Esophagus muscularis mucosa (tissue), 4 donors: Measurements from ENCODE around the gene SLC25A24. TPM values are rescaled to one million over a fixed set of nuclear protein-coding genes. Genes with fewer than 3 reads are reported as not detected.
"Not testable (repeated sequence)": the region's sequence is repeated elsewhere in the genome, so short reads cannot be mapped to it uniquely, and the experiment has no call there.

Experiments used
- DNase-seq: peaks from one replicate; pipeline ENCODE4 v3.0.0-alpha.2; 2017; ENCODE audit errors: extremely low spot score
- H3K27ac ChIP-seq, 4 donors: fragments of 200-600 bp; sonication (generic); replicated peaks in 1 of 4; 1 replicate in 3 of 4; 2 replicates in 1 of 4; pipeline ENCODE4 v1.5.1; 2016 to 2019; ENCODE audit warnings: mild to moderate bottlenecking in 1 of 4
- H3K27me3 ChIP-seq, 4 donors: fragments of 200-600 bp; sonication (generic); one replicate each; pipeline versions ENCODE4 v1.5.1 to v1.6.0; 2016 to 2019
- H3K36me3 ChIP-seq, 4 donors: fragments of 200-600 bp; sonication (generic); one replicate each; pipeline ENCODE4 v1.5.1; 2016 to 2019
- H3K4me1 ChIP-seq, 4 donors: fragments of 200-600 bp; sonication (generic); one replicate each; pipeline ENCODE4 v1.5.1; 2016 to 2019
- H3K4me3 ChIP-seq, 4 donors: fragments of 200-600 bp; sonication (generic); 1 replicate in 2 of 4; 2 replicates in 2 of 4; pipeline ENCODE4 v1.5.1; 2016 to 2019; ENCODE audit warnings: mild to moderate bottlenecking in 4 of 4, moderate library complexity in 1 of 4
- H3K9me3 ChIP-seq, 4 donors: fragments of 200-600 bp; sonication (generic); 1 replicate in 3 of 4; 2 replicates in 1 of 4; pipeline ENCODE4 v1.5.1; 2016 to 2019
- CTCF ChIP-seq, 3 experiments: fragments of 200-600 bp in 2 of 3; fragments of 450-650 bp in 1 of 3; sonication (generic) in 2 of 3; IDR thresholded peaks; one replicate each; pipeline ENCODE4 v1.5.1; 2017 to 2019; ENCODE audit warnings: antibody characterized with exemption in 3 of 3, mild to moderate bottlenecking in 2 of 3, moderate library complexity in 1 of 3
- EP300 ChIP-seq: sonication (generic); formaldehyde crosslinking; IDR thresholded peaks from one replicate; pipeline ENCODE4 v1.6.1; 2017; ENCODE audit warnings: antibody characterized with exemption
- POLR2A ChIP-seq: fragments of 450-650 bp; IDR thresholded peaks from one replicate; pipeline ENCODE4 v1.6.1; 2017; ENCODE audit warnings: antibody characterized with exemption, moderate library complexity, mild to moderate bottlenecking, low read depth
- POLR2AphosphoS5 ChIP-seq, 2 donors: sonication (generic); formaldehyde crosslinking; IDR thresholded peaks; one replicate each; pipeline ENCODE4 v1.6.1; 2017; ENCODE audit warnings: antibody characterized with exemption in 2 of 2
- WGBS: methylation state at CpG from one replicate; pipeline ENCODE4 v1.1.5; 2018; 5-methylcytosine and 5-hydroxymethylcytosine counted together
- intact Hi-C: fragments of 100-400 bp; cut with DNase I; formaldehyde crosslinking; loops from one replicate; pipeline ENCODE4 v1.15.1; 2023
- total RNA-seq, 4 donors: library from RNA; depleted of rRNA; stranded (reverse); fragments of >200 nt; gene quantifications; one replicate each; pipeline versions ENCODE4 v1.1.0 to v1.2.1, GENCODE V29; 2016

Gene SLC25A24
- total RNA-seq, 4 donors from 2014 or later: 22.6 to 31.7 (median 24.0) TPM

- H3K27me3 ChIP-seq, H3K27ac ChIP-seq, H3K4me3 ChIP-seq, H3K9me3 ChIP-seq, DNase-seq, H3K36me3 ChIP-seq, H3K4me1 ChIP-seq, intact Hi-C loops: not testable (repeated sequence)
- WGBS: 74% methylated on average over 6 of the region's 6 CpGs
Measured at GRCh38 chr1:108216028-108216890, 16.1 kb upstream of the SLC25A24 start.

GRCh38 chr1:108214641-108215465, 14.7 kb upstream of the SLC25A24 start:
- TF ChIP-seq CTCF (IDR thresholded peaks at IDR 0.05): peak in 2 of 3 experiments; percentile 46 to 72
- H3K4me3 ChIP-seq, intact Hi-C loops, DNase-seq, H3K27me3 ChIP-seq, H3K4me1 ChIP-seq, H3K27ac ChIP-seq, H3K9me3 ChIP-seq, H3K36me3 ChIP-seq: not testable (repeated sequence)
- 16% methylated on average over 4 of the region's 5 CpGs for WGBS

GRCh38 chr1:108211014-108211413, 10.9 kb upstream of the SLC25A24 start:
- Histone ChIP-seq H3K4me3 (no peak overlapping the region), H3K27ac (no peak overlapping the region), H3K9me3 (no peaks in the 10 kb centered on the region), H3K4me1 (no peaks in the 10 kb centered on the region), H3K27me3 (peaks cover 0 to 20% (median 0%) of the 10 kb centered on the region in 4 donors), H3K36me3 (no peaks in the 10 kb centered on the region)
- 71% methylated on average over 1 of the region's 1 CpG for WGBS
- intact Hi-C loops: no loop called here
- no peak for DNase-seq
- TF ChIP-seq POLR2A (no peak), EP300 (no peak), POLR2AphosphoS5 (IDR thresholded peaks at IDR 0.05) (no peak), CTCF (IDR thresholded peaks at IDR 0.05) (no peak)

- DNase-seq: no peak
- H3K27me3 ChIP-seq: peaks cover 0 to 20% (median 0%) of the 10 kb centered on the region in 4 donors
- H3K9me3 ChIP-seq: no peaks in the 10 kb centered on the region
- WGBS: 87% methylated on average over 6 of the region's 11 CpGs
- no peak for TF ChIP-seq POLR2AphosphoS5 (IDR thresholded peaks at IDR 0.05)
- TF ChIP-seq EP300: no peak
- no peaks in the 10 kb centered on the region for H3K36me3 ChIP-seq
- intact Hi-C loops: no loop called here
- no peak overlapping the region for H3K4me3 ChIP-seq
- H3K27ac ChIP-seq: no peak overlapping the region
- no peaks in the 10 kb centered on the region for H3K4me1 ChIP-seq
Measured at GRCh38 chr1:108209456-108210108, 9.4 kb upstream of the SLC25A24 start.

- Histone ChIP-seq H3K27me3 (peaks cover 0 to 20% (median 0%) of the 10 kb centered on the region in 4 donors), H3K27ac (no peak overlapping the region), H3K9me3 (no peaks in the 10 kb centered on the region), H3K4me3 (no peak overlapping the region), H3K4me1 (no peaks in the 10 kb centered on the region), H3K36me3 (no peaks in the 10 kb centered on the region)
- no peak for DNase-seq
- intact Hi-C loops: no loop called here
- TF ChIP-seq EP300: no peak
- TF ChIP-seq POLR2A: no peak
- no peak for TF ChIP-seq POLR2AphosphoS5 (IDR thresholded peaks at IDR 0.05)
- no peak for TF ChIP-seq CTCF (IDR thresholded peaks at IDR 0.05)
- 61% methylated on average over 10 of the region's 11 CpGs for WGBS
Measured at GRCh38 chr1:108208724-108209446, 8.7 kb upstream of the SLC25A24 start.

GRCh38 chr1:108203582-108203981, 3.4 kb upstream of the SLC25A24 start:
- 82% methylated on average over 3 of the region's 3 CpGs for WGBS
- H3K27me3 ChIP-seq, H3K27ac ChIP-seq, intact Hi-C loops, DNase-seq, H3K36me3 ChIP-seq, H3K4me3 ChIP-seq, H3K9me3 ChIP-seq: not testable (repeated sequence)
- peaks cover 8 to 21% (median 15%) of the 10 kb centered on the region in 4 donors for H3K4me1 ChIP-seq
